GM21381 (cell line): Measurements from ENCODE around the gene CAMTA1.

Experiments
- ATAC-seq: cut with Tn5 transposase; IDR thresholded peaks from one replicate; pipeline ENCODE4 v1.9.1; 2021; ENCODE audit warnings: mild to moderate bottlenecking, moderate library complexity; ENCODE audit not compliant: unreplicated experiment

CAMTA1 gene

GRCh38 chr1:7568901-7569524, 783.8 kb downstream of the CAMTA1 start:
- ATAC-seq, result no peak

- ATAC-seq, result no peak
These were observed 785.1 kb downstream of the CAMTA1 start for GRCh38 chr1:7570311-7570710.

- ATAC-seq, result no peak
These were observed 787.4 kb downstream of the CAMTA1 start for GRCh38 chr1:7572654-7573152.

- no peak for ATAC-seq
These were observed 788.2 kb downstream of the CAMTA1 start for GRCh38 chr1:7573481-7573880.

GRCh38 chr1:7574121-7575040, 789.1 kb downstream of the CAMTA1 start:
- ATAC-seq, result no peak

- no peak for ATAC-seq
These were observed 789.8 kb downstream of the CAMTA1 start for GRCh38 chr1:7575041-7575400.

- ATAC-seq, result no peak
These were observed 791.8 kb downstream of the CAMTA1 start for GRCh38 chr1:7576946-7577657.

GRCh38 chr1:7578206-7578605, 793.0 kb downstream of the CAMTA1 start:
- no peak for ATAC-seq

GRCh38 chr1:7579016-7579415, 793.8 kb downstream of the CAMTA1 start:
- ATAC-seq, result no peak

- no peak for ATAC-seq
These were observed 794.9 kb downstream of the CAMTA1 start for GRCh38 chr1:7579831-7580804.

GRCh38 chr1:7580923-7581753, 795.9 kb downstream of the CAMTA1 start:
- no peak for ATAC-seq

GRCh38 chr1:7581754-7582459, 796.7 kb downstream of the CAMTA1 start:
- no peak for ATAC-seq

GRCh38 chr1:7582460-7582972, 797.3 kb downstream of the CAMTA1 start:
- no peak for ATAC-seq

GRCh38 chr1:7583291-7584096, 798.2 kb downstream of the CAMTA1 start:
- no peak for ATAC-seq

GRCh38 chr1:7584157-7584556, 798.9 kb downstream of the CAMTA1 start:
- ATAC-seq, result no peak

GRCh38 chr1:7584643-7585042, 799.4 kb downstream of the CAMTA1 start:
- no peak for ATAC-seq

GRCh38 chr1:7585216-7585907, 800.1 kb downstream of the CAMTA1 start:
- ATAC-seq, result no peak
